Neural progenitor cell (in vitro differentiated cells): ENCODE measurements around the gene SLC43A2.

Experiments used
- EZH2 ChIP-seq: fragments of 200-600 bp; sonication (generic); IDR thresholded peaks from 2 replicates; pipeline ENCODE4 v1.6.1; 2017; ENCODE audit warnings: antibody characterized with exemption, mild to moderate bottlenecking, moderate library complexity
- EZH2phosphoT487 ChIP-seq: fragments of 200-600 bp; sonication (generic); IDR thresholded peaks from 2 replicates; pipeline ENCODE4 v1.6.1; 2017; ENCODE audit warnings: antibody characterized with exemption
- TF ChIP-seq, protein P1 (sequence below): fragments of 200-600 bp; sonication (generic); IDR thresholded peaks from 2 replicates; pipeline ENCODE4 v1.5.1; 2017; ENCODE audit warnings: antibody characterized with exemption, mild to moderate bottlenecking

DNA sequence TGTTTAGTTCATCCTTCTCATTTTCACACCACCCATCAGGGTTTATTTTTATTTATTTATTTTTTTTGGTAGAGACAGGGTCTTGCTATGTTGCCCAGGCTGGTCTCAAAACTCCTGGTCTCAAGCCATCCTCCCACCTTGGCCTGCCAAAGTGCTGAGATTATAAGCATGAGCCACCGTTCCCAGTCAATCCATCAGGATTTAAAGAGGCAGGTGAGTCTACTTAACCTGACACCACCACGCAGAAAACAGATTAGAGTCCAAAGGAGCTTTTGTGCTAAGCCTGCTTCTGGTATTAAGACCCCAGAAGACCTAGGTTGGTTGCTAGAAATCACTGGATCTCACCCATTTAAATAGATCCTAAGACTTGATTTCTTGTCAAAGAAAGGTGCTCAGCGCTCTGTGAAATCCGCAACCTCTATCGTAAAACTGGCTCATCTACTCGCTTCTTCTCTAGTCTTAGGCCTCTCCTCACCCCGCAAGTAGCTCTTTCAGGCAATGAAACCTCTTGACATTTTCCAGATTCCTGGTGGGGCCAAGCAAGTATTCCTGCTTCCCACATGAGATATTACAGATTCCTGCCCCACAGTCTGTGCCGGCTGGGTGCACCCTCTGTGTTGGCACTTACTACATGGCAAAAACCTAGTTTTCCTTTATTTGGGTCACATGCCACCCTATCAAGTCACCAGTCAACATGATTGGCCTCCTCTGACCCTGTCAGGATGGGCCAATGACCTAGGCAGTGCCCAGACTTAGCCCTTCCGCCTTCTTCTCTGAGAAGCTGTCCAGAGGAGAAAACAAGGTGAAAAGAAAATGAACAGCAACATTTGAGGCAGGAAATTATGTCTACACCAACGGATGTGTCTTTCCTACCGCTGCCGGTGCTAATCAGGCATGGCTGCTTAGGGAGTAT is 75.0 kb downstream of the SLC43A2 start:
- TF ChIP-seq, protein P1, sequence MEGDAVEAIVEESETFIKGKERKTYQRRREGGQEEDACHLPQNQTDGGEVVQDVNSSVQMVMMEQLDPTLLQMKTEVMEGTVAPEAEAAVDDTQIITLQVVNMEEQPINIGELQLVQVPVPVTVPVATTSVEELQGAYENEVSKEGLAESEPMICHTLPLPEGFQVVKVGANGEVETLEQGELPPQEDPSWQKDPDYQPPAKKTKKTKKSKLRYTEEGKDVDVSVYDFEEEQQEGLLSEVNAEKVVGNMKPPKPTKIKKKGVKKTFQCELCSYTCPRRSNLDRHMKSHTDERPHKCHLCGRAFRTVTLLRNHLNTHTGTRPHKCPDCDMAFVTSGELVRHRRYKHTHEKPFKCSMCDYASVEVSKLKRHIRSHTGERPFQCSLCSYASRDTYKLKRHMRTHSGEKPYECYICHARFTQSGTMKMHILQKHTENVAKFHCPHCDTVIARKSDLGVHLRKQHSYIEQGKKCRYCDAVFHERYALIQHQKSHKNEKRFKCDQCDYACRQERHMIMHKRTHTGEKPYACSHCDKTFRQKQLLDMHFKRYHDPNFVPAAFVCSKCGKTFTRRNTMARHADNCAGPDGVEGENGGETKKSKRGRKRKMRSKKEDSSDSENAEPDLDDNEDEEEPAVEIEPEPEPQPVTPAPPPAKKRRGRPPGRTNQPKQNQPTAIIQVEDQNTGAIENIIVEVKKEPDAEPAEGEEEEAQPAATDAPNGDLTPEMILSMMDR = no peak
- no peak for TF ChIP-seq EZH2
- TF ChIP-seq EZH2phosphoT487 = no peak
